ENCODE data around the gene TM9SF2.

GRCh38 chr13:99572921-99573320 is 71.6 kb downstream of the TM9SF2 start:
- TF ChIP-seq CTCF (IDR thresholded peaks at IDR 0.05; ENCODE audit: insufficient read depth, low read length) (no peak), REST (IDR thresholded peaks at IDR 0.05; ENCODE audit: insufficient replicate concordance, low read depth) (no peak), POLR2AphosphoS5 (IDR thresholded peaks at IDR 0.05; ENCODE audit: low read depth) (no peak)

Measured in HL-60 (cell line).